Measurements from ENCODE around the gene EMD.

EMD gene

DNA sequence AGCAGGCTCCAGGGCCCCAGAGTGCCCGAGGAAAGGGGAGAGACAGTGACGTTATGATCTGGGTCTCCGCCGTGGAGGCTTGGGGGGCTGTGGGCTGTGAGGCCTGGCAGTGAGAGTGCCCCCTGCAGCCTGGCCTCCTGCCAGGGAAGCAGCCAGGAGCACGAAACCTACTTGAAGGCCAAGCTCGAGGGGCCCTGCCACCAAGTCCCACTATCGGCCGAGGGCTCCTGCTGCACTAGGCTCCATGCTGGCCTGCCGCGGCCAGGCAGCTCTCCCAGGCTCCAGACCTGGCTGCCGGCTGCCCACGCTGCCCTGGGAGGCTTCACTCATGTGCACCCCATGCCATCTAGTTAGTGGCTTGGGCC is 23.3 kb upstream of the EMD start:
- no peak for DNase-seq

DNA sequence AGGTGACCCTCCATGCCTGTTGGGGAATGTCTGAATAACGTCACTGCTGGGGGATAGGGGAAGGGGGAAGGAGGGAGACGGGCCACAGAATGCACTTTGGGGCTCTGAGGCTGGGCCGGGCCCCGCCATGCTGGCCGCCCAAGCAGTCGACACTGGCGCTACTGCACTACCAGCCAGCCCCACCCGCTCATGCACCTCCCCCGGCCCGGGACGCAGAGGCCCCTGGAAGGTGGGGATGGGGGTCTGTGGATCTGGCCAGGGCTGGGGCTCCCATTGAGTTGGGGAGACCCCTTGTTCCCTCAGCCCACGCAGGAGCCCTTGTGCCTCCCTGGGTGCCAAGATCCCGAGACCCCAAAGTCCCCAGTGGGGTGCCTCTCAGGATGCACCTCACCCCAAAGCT is 22.5 kb upstream of the EMD start:
- DNase-seq, result no peak

DNA sequence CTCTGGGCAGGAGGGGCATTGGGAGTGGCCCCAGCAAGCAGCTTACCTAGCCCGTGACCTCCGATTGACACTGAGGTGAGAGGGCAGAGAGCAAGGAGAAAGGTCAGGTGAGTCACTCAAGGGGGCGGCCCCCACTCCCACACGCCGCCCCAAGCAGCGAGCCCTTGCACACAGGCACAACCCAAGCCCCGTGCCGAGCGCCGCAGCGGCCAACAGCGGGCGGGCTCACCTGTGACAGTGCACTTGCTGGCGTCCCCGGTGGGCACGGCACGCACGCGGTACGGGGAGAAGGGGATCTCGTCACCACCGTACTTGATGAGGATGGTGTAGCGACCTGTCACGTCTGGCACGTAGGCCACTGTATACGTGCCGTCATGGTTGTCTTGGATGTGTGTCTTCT is 21.9 kb upstream of the EMD start:
- DNase-seq, result no peak

DNA sequence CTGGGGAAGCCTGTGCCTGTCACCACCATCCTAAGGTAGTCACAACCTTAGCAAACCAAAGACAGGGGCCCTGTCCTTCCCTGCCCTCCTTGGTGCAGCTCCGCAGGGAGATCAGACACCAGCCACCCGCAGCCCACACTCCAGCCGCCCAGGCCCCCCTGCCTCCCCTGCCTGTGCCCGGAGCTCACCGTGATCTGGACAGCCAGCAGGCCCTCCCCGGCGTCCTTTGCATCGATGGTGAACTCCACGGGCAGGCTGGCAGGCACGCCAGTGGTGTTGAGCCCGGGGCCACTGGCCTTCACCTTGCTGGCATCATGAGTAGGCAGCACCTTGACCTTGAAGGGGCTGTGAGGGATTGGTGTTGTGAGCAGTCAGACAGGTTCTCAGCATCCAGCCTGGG is 21.1 kb upstream of the EMD start:
- no peak for DNase-seq

DNA sequence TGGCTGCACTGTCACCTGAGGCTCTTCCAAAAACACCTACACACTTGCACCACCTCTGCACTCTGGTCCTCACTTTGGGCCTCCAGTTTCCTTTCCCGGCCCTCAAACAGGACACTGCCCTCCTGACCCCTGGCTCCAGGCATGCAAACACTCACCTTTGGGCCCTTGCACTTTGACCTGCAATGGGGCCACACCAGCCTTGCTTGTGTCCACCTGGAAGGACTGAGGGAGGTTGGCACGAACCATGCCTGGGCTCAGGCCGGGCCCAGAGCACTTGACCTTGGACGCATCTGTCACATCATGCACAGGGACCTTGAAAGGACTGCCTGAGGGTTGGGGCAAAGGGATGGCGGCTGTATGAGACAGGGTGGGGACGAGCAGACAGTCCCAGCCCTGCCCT is 20.3 kb upstream of the EMD start:
- DNase-seq, result no peak

DNA sequence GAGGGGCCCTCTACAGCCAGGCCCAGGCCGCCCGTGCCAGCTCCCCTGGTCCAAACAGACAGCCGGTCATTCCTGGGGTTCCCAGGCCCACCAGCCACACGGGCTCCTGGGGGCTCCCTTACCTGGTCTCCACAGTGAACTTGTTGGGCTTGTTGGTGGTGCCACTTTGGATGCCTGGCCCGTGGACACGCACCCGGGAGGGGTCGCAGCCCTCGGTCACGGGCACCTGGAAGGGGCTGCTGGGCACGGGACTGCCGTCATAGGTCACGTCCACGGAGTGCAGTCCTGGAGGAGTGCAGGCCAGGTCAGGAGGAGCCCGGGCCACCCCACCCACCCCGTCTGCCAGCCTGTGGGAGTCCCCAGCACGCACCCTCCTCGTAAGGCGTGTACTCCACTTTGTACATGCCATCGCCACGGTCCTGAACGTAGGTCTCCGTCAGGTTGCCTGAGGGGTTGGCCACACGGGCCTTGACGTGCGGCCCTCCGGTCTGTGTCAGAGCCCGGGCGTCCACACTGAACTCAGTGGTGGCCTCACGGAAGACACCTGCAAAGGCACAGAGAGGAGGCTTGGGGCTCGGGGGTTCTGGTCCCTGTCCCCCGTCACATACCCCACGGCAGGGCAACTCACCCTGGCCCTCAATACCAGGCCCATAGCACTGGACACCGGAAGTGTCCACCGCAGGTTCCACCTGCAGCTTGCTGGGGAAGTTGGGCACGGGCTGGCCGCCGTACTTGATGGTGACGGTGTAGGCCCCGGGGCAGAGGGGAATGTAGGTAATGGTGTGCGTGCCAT is 19.5 kb upstream of the EMD start:
- DNase-seq, result no peak

DNA sequence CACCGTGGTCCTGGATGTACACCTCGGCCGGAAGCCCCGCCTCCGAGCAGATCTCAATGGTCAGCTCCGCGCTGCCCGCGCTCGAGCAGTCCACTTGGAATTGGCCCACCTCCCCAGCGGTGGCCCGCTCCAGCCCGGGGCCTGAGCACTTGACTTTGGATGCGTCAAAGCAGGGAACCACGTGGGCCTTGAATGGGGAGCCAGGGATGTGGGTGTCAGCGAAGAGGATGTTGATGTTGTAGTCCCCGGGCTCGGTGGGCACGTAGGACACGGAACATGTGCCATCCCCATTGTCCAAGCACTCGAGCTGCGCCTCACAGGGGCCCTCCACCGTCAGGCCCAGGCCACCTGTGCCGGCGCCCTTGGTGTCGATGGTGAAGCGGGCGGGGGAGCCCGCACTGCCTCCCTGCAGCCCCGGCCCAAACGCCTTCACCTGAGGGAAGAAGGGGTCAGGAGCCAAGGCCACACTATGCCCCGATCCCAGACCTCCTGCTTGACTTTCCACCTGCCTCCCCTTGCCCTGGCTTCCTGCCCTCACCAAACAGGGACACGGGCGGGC is 18.9 kb upstream of the EMD start:
- no peak for DNase-seq

DNA sequence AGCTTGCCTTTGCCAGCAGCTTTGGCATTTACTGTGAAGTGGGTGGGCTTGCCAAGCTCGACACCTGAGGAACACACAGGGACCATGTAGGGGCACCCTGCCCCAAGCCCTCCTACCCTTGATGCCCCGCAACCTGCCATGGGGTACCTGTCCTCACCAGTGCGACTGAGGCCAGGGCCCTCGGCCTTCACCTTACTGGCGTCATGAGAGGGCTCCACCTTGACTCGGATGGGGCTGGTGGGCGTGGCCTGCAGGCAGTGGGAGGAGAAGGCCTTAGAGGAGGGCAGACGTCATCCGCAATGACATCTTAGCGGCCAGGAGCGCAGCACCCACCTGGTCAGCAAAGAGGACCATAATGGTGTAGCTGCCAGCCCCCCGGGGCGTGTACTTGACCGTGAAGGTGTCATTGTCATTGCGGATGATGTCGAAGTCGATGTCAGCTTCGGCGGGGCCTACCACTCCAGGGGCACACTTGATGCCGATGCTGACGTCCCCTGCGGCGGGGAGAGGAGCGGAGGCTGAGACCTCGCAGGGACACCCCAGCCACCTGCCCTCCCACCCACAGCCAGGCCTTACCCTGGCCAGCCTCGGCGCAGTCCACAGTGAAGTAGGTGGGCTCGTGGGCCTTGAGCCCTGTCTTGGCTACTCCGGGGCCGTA is 16.9 kb upstream of the EMD start:
- no peak for DNase-seq

DNA sequence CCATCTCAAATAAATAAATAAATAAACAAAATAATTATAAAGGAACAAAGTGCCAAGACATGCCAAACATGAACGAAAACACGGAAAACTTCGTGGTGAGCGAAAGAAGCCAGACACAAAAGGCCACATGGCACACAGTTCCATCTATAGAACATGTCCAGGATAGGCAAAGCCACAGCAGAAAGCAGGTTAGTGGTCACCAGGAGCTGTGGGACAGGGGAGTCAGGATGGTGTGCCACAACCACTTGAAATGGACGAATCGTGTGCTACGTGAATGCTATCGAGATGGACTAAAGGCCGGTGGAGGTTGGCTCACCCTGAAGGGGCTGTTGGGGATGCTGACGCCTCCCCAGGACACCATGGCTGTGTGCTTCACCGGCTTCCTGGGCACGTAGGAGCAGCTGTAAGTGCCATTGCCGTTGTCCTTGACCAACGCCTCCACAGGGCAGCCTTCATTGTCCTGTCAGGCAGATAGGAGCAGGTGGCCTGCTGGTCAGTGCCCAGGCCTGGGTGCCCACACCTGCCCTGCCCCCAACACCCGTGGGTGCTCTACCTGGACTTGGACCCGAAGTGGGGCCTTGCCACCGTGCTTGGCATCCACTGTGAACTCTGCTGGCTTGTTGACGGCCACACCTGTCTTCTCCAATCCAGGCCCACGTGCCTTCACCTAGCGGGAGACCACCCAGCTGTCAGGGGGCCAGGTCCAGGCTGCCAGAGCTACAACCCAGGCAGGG is 15.2 kb upstream of the EMD start:
- no peak for DNase-seq

DNA sequence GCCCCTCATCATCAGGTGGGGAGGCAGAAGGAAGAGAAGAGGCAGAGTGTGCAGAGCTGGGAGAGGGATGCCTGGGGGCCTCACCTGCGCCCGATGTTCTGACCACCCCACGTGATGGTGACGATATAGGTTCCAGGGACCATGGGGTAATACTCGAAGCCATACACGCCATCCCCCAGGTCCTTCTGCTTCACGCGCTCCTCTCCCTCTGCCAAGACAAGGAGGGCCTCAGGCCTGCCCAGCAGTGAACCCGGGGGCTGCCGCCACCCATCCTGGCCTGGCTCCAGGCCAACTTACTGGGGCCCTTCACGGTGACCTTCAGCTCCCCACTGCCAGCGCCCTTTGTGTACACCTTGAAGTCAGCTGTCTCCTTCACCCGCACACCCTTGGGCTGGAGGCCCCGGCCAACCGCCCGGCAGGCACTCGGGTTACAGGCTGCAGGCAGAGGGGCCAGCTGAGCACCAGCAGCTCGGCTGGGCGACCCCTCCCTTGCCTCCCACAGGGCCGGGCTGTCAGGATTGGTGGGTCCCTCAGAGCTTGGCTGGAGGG is 14.0 kb upstream of the EMD start:
- DNase-seq, result no peak

DNA sequence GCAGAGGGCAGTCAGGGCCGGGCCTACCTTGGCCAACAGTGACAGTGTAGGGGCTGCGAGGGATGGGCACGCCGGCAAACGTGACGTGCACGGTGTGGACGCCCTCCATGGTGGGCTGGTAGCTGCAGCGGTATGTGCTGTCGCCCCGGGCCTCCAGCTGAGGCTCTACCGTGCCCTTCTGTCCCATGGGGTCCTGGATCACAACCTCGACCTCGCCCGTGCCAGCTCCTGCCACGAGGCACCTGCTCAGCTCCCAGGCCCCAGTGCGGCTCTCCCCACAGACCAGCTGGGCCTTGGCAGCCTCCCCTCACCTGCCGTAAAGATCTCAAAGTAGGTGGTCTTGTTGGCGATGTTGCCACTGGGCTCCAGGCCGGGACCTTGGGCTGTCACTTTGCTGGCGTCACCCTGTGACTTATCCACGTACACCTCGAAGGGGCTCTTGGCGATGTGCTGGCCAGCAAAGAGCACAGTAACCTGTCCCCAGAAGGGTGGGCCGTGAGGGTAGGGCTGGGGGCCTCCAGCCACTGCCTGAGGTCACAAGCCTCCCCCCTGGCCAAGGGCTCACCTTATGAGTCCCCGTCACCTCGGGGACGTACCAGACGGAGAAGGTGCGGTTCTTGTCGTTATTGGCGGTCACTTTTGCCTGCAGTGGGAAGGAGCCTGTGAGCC is 13.0 kb upstream of the EMD start:
- no peak for DNase-seq

DNA sequence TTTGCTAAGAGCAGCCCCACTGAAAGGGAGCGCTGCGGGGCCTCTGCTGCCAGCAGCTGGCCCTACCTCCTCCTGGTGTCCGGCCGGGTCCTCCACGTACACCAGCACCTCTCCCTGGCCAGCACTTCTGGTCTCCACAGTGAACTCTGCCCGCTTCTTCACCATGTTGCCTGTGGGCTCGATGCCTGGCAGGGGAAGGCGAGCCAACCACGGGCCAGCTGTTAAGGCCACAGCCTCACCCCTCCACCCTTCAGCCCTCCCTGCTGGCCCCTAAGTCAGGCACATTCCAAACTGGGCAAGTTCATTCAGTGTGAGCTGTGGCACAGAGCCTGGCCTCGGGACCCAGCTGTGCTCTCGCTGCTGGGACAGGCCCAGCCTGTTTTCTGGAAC is 12.4 kb upstream of the EMD start:
- DNase-seq, result no peak

DNA sequence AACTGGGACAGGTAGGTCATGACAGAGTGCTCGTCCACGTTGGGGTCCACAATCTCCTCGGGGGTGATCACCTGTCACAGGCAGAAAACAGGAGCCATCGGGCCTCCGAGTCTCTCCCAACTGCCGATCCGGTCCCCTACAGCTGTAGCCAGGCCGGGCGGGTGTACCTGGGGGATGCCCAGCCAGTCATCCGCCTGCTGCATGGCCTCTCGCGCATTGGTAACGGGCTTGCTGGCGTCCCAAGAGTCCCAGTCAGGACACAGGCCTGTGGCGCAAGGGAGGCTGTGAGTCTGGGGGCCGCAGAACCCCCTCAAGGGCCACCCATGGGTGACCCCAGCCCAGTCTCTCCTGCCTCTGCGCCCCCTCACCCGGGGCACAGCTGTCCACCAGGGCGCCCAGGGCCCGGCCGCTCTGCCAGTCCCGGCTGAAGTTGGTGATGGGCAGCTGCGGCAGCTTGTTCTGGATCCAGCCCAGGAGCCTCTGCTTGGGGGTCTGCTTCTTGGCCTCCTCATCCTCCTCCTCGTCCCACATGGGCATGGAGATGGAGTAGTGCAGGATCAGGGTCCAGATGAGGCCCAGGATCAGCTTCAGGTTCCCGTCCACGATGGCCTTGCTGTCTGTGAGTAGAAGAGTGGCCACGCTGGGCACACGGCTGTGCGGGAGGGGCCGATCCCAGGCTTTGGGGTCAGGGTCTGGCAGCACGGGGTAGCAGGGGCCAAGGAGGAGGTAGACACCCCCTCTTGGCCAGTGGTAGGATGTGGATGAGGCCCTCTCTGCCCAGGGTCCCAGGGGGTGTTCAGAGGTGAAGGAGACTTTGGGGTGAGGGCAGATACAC is 11.4 kb upstream of the EMD start:
- no peak for DNase-seq

DNA sequence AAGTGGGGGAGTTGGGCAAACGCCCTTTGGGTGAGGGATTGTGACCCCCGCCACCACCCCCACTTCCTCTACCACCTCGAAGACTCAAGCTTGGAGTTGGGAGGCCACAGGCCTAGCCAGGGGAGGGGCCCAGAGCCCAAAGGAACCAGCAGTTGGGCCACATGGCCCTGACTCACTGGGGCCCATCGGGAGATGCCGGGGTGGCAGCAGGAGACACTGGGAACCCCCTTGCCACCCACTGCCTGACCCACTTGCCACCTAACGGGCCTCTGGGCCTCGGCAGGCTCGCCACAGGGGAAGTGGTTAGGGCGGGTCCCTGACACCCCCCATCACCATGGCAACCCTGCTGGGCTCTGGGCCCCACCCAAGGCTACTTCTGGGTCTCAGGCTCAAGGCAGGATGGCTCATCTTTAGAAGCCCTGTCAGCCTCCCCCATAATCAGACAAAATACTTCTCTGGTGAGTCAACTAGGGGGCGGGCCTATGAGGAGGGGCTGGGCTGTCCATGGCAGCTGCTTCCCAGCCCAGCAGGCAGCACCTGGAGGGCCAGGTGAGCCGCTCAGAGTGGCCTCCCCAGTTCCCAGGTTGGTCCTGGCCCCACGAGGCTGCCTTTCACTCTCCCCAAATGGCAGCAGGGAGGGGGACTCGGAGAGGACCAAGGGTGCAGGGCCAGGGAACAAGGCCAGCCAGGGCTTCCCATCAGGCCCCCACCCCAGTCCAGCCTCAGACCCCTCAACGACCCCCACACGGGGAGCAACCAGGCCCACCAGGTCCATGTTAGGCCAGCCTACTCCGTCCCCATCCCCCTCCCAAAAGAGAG is 10.3 kb upstream of the EMD start:
- DNase-seq, result peak; percentile 96

DNA sequence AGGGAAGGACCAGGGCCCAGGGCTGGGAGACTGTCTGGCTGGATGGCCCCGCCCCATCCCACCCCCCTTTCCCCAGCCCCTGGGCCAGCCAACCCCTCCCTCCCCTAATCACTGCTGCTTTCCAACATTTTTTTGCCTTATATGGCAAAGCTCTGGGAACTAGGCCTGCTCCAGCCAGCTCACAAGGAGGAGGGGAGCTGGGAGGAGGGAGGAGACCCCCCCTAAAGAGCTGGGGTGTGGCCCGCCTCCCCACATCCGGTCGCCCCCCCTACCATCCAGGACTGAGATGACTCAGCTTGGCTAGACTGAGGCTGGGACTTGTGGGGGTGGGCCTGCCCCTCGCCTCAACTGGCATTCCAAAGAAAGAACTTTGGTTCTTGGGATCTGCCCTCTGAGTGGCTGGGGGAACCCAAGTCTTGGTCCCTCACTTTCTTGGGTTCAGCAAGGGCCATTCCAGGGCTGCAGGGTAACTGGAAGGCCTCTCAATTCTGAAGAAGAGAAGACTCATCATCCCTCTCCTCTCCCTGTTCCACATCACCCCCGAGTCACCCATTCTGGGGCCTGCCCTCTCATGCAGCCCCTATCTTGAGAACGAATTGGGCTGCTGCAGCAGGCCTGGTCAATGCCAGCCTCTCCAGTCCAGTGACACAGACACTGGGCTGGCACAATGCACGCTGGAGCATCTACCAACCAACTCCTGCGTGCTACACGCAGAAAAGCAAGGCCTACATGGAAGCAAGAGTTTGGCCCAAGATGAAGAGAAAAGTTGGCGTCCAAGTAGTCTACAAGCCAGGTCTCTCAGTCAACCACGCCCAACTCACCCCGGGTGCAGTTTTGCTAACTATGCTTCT is 9.4 kb upstream of the EMD start:
- DNase-seq, result peak; percentile 77

DNA sequence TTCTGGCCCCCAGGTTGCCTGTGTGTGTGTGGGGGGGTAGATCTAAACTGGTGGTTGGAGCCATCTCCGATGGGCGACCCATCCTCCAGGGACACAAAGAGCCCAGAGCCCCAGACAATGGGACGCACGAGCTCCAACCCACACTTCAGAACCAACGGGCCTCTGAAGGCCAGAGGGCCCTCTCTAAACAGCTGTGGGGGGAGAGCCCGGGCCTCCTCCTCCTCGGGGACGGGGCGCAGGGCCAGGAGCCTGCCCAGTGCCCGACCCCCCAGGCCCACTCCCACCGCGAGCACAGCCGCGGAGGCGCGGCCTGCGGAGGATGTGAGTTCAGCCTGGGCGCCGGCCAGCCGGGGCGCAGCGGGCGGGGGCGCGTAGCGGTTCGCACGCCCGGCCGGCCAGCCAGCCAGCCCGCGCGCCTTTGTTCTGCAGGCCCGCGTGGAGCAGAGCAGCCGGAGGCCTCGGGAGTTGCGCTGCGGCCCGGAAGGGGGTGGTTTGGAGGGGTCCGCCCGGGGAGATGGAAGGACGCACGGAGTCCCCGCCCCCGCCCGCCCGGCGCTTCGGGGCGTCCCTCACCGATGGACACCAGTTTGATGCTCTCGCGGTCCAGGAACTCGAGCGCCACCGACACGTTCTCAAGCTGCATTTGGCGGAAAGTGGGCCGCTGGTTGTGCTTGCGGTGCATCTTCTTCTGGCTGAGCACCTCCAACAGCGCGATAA is 8.6 kb upstream of the EMD start:
- DNase-seq, result no peak

DNA sequence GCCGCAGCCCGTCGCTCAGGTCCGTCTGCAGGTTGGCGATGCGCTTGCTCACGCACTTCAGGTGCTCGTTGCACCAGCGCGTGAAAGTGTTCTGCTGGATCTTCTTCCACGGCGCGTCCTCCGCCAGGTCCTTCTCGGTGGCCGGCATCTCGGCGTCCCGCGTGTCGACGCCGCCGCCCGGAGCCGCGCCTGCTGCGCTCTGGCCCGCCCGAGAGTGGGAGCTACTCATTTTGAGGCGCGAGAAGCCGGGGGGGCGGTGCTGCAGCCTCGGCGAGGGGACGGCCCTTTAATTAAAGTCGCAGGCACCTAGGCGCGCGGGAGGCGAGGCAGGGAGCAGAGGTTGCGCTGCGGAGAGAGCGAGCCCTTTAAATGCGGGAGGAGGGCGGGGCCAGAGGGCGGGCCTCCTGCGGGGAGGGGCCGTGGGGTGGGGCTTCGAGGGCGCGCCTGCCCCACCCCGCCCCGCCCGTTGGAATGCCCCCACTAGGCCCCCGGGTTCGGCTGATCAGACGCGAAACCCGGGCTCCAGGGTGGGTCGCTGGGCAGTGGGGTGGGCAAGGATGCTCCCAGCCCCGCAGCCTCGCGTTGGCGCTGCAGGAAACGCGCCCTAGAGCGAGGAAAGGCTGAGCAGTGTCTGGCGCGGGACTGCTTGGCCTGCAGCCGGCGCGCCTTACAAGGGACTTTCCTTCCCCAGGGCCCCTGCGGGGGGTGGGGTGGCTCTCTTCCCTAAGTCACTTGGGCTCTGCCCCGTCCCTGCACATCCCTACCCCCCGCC is 7.9 kb upstream of the EMD start:
- DNase-seq, result peak; percentile 90

DNA sequence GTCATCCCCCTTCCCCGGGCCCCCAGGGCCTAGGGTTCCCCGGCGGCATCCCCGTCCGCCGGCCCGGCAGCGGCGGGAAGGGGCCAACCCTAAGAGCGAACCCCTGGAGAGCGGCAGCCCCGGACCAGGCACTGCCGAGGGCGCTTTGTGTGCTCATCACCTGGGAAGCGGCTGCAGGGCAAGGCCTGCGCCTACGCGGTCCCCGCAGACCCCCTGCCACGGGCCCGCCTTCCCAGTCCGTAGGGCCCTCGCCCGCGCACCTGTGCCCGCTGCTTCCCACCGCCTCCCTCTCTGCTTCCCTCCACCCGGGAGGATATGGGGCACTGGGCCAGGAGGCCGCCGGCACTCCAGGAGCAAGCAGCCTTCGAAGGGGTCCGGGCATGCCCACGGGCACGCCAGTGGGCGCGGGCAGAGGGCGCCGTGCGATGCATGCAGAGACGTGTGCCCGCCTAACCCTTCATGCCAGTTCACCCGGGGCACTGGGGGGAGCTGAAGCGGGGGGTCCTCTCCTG is 7.2 kb upstream of the EMD start:
- DNase-seq, result no peak

Data from central memory CD4-positive, alpha-beta T cell (primary cell).